GM23338 (cell line): Measurements from ENCODE around the gene ZNF71. TPM values are rescaled to one million over a fixed set of nuclear protein-coding genes. Genes with fewer than 3 reads are reported as not detected.

Experiments used
- ATAC-seq: fragments of 200-7000 bp; cut with Tn5 transposase; 3 replicates; pipeline ENCODE4 v1.9.1; 2020
- DNase-seq: peaks from one replicate; pipeline ENCODE4 v3.0.0-alpha.2; 2015; ENCODE audit warnings: low spot score
- H2AFZ ChIP-seq: fragments of 200-600 bp; sonication (generic); 2 replicates; pipeline ENCODE4 v1.8.0; 2016; ENCODE audit warnings: antibody characterized with exemption, mild to moderate bottlenecking, moderate library complexity
- H3F3A ChIP-seq: fragments of 200-600 bp; sonication (generic); replicated peaks from 2 replicates; pipeline ENCODE4 v1.8.0; 2017; ENCODE audit warnings: antibody characterized with exemption, mixed run types, low read depth
- H3K27ac ChIP-seq: fragments of 200-600 bp; sonication (generic); 2 replicates; pipeline ENCODE4 v1.6.1; 2016; ENCODE audit warnings: low read depth
- H3K27me3 ChIP-seq: fragments of 200-600 bp; sonication (generic); 2 replicates; pipeline ENCODE4 v1.8.0; 2016; ENCODE audit warnings: mild to moderate bottlenecking, mixed run types, moderate library complexity; ENCODE audit not compliant: insufficient read depth
- H3K36me3 ChIP-seq: fragments of 200-600 bp; sonication (generic); 2 replicates; pipeline ENCODE4 v1.8.0; 2016; ENCODE audit warnings: mild to moderate bottlenecking; ENCODE audit not compliant: insufficient read depth
- H3K4me1 ChIP-seq: fragments of 200-600 bp; sonication (generic); 2 replicates; pipeline ENCODE4 v1.8.0; 2016; ENCODE audit warnings: mild to moderate bottlenecking, moderate library complexity; ENCODE audit not compliant: insufficient read depth
- H3K4me2 ChIP-seq: fragments of 200-600 bp; sonication (generic); 2 replicates; pipeline ENCODE4 v1.7.1; 2017; ENCODE audit warnings: mixed run types
- H3K4me3 ChIP-seq: fragments of 200-600 bp; sonication (generic); 2 replicates; pipeline ENCODE4 v1.6.1; 2016; ENCODE audit warnings: mixed run types
- H3K79me2 ChIP-seq: fragments of 200-600 bp; sonication (generic); replicated peaks from 2 replicates; pipeline ENCODE4 v1.8.0; 2017; ENCODE audit warnings: mild to moderate bottlenecking; ENCODE audit not compliant: insufficient read depth
- H3K9me2 ChIP-seq: fragments of 200-600 bp; sonication (generic); 2 replicates; pipeline ENCODE4 v1.8.0; 2017; ENCODE audit not compliant: insufficient read depth
- H4K20me1 ChIP-seq: fragments of 200-600 bp; sonication (generic); replicated peaks from 2 replicates; pipeline ENCODE4 v1.8.0; 2017; ENCODE audit warnings: mild to moderate bottlenecking; ENCODE audit not compliant: insufficient read depth
- H3K27ac Mint-ChIP-seq: 2 replicates; pipeline ENCODE4 v1.8.0; 2020; ENCODE audit warnings: inconsistent platforms, mild to moderate bottlenecking, moderate library complexity, mixed read lengths
- H3K27me3 Mint-ChIP-seq: 3 replicates; pipeline ENCODE4 v1.8.0; 2022; ENCODE audit warnings: low read depth, mild to moderate bottlenecking, moderate library complexity, mixed read lengths, inconsistent platforms; ENCODE audit not compliant: insufficient read depth, poor library complexity
- H3K36me3 Mint-ChIP-seq: 3 replicates; pipeline ENCODE4 v1.8.0; 2021; ENCODE audit warnings: low read depth, mild to moderate bottlenecking, inconsistent platforms, moderate library complexity, mixed read lengths
- H3K4me1 Mint-ChIP-seq: 3 replicates; pipeline ENCODE4 v1.8.0; 2020; ENCODE audit warnings: mild to moderate bottlenecking, inconsistent platforms, mixed read lengths
- H3K4me3 Mint-ChIP-seq: 3 replicates; pipeline ENCODE4 v1.8.0; 2021; ENCODE audit warnings: moderate library complexity, mild to moderate bottlenecking, inconsistent platforms, mixed read lengths
- H3K9me3 Mint-ChIP-seq: 3 replicates; pipeline ENCODE4 v1.8.0; 2020; ENCODE audit warnings: moderate library complexity, mild to moderate bottlenecking, inconsistent platforms, mixed read lengths
- JUNB ChIP-seq: IDR thresholded peaks from one replicate; pipeline ENCODE4 v1.6.1; 2016; ENCODE audit warnings: antibody characterized with exemption; ENCODE audit not compliant: unreplicated experiment
- POLR2AphosphoS5 ChIP-seq: IDR thresholded peaks from 2 replicates; pipeline ENCODE4 v1.6.1; 2016; ENCODE audit warnings: antibody characterized with exemption, low read depth
- STAT1 ChIP-seq: IDR thresholded peaks from one replicate; pipeline ENCODE4 v1.6.1; 2016; ENCODE audit warnings: antibody characterized with exemption; ENCODE audit not compliant: unreplicated experiment
- polyA plus RNA-seq: library from polyadenylated mRNA; unstranded; fragments of >200 nt; fragmentation: Nextera tagmentation; extraction: Ambion mirVana; gene quantifications from 2 replicates; pipeline ENCODE4 v1.2.1, GENCODE V29; 2016
- total RNA-seq: library from RNA; depleted of rRNA; stranded (reverse); fragments of >200 nt; shearing (Covaris generic); gene quantifications from 2 replicates; pipeline ENCODE4 v1.2.3, GENCODE V29; 2014
- TF ChIP-seq, protein P1 (sequence below): IDR thresholded peaks from one replicate; pipeline ENCODE4 v1.6.1; 2018; ENCODE audit warnings: antibody characterized with exemption; ENCODE audit not compliant: unreplicated experiment

The ZNF71 gene
- total and polyA plus RNA-seq, 2 experiments from 2014 or later, result 4.7 to 13.2 TPM

DNA sequence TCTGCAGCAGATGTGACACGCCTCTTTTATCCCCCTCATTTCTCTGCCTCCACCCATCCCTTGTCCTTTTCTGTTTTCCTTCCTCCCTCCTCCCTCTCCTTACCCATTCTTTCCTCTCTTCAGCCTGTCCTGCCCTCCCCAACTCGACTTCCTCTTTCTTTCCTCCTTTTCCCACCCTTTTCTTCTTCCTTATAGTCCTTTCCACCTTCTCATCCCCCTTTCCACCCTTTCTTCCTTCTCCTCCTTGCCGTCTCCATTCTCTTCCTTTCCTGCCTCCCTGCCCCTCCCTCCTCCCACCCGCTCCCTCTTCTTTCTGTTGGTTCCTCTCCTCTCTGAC, 688 bp upstream of the ZNF71 start:
- H3F3A ChIP-seq, result no peaks in the 10 kb centered on the region
- Mint-ChIP-seq H3K27me3 (peaks cover 8% of the 10 kb centered on the region), H3K4me3 (peak overlapping the region; percentile 93), H3K27ac (no peak overlapping the region), H3K9me3 (peaks cover 45% of the 10 kb centered on the region), H3K4me1 (peaks cover 12% of the 10 kb centered on the region), H3K36me3 (peaks cover 27% of the 10 kb centered on the region)
- H3K36me3 ChIP-seq, result no peaks in the 10 kb centered on the region
- H3K9me2 ChIP-seq, result no peaks in the 10 kb centered on the region
- no peak for ATAC-seq
- H3K27ac ChIP-seq, result no peak overlapping the region
- H3K4me3 ChIP-seq, result peak overlapping the region; percentile 92
- DNase-seq, result no peak
- H4K20me1 ChIP-seq, result no peaks in the 10 kb centered on the region
- peaks cover 33% of the 10 kb centered on the region for H3K79me2 ChIP-seq
- TF ChIP-seq, protein P1, sequence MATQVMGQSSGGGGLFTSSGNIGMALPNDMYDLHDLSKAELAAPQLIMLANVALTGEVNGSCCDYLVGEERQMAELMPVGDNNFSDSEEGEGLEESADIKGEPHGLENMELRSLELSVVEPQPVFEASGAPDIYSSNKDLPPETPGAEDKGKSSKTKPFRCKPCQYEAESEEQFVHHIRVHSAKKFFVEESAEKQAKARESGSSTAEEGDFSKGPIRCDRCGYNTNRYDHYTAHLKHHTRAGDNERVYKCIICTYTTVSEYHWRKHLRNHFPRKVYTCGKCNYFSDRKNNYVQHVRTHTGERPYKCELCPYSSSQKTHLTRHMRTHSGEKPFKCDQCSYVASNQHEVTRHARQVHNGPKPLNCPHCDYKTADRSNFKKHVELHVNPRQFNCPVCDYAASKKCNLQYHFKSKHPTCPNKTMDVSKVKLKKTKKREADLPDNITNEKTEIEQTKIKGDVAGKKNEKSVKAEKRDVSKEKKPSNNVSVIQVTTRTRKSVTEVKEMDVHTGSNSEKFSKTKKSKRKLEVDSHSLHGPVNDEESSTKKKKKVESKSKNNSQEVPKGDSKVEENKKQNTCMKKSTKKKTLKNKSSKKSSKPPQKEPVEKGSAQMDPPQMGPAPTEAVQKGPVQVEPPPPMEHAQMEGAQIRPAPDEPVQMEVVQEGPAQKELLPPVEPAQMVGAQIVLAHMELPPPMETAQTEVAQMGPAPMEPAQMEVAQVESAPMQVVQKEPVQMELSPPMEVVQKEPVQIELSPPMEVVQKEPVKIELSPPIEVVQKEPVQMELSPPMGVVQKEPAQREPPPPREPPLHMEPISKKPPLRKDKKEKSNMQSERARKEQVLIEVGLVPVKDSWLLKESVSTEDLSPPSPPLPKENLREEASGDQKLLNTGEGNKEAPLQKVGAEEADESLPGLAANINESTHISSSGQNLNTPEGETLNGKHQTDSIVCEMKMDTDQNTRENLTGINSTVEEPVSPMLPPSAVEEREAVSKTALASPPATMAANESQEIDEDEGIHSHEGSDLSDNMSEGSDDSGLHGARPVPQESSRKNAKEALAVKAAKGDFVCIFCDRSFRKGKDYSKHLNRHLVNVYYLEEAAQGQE, result no peak
- no peak for TF ChIP-seq STAT1
- H3K27me3 ChIP-seq, result no peaks in the 10 kb centered on the region
- H2AFZ ChIP-seq, result peak overlapping the region; percentile 98
- H3K4me1 ChIP-seq, result 0 out of 2 replicates have a peak, but pooled peaks cover 3% of the 10 kb centered on the region
- peak overlapping the region; percentile 85 for H3K4me2 ChIP-seq

DNA sequence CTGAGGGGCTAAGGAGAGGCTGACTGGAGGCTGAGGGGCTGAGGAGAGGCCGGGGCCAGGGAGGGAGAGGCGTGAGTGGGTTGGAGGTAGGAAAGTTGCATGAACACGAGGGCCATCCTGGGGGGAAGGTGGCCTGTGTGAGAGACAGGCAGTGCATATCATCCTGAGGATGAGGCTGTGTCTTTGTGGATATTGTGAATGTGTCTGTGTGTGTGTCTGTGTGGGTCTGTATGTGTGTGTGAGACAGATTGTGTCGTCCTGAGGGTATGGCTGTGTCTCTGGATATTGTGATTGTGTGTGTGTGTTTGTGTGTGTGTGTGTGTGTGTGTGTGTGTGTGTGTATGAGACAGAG, 422 bp downstream of the ZNF71 start:
- Histone ChIP-seq H4K20me1 (no peaks in the 10 kb centered on the region), H3K27ac (no peak overlapping the region), H3K27me3 (no peaks in the 10 kb centered on the region), H3K4me3 (peak overlapping the region; percentile 92), H3K4me2 (peak overlapping the region; percentile 85), H3K79me2 (peaks cover 34% of the 10 kb centered on the region), H3K36me3 (no peaks in the 10 kb centered on the region), H2AFZ (peak overlapping the region; percentile 80; the same call in 1 of the 2 replicates), H3K4me1 (0 out of 2 replicates have a peak, but pooled peaks cover 3% of the 10 kb centered on the region), H3F3A (no peaks in the 10 kb centered on the region), H3K9me2 (no peaks in the 10 kb centered on the region)
- DNase-seq (no peak), ATAC-seq (no peak)
- Mint-ChIP-seq H3K9me3 (peaks cover 38% of the 10 kb centered on the region), H3K27ac (peak overlapping the region; percentile 78), H3K4me3 (peak overlapping the region; percentile 93), H3K36me3 (peaks cover 28% of the 10 kb centered on the region), H3K4me1 (peaks cover 12% of the 10 kb centered on the region), H3K27me3 (peaks cover 8% of the 10 kb centered on the region)
- no peak for TF ChIP-seq STAT1
- no peak for TF ChIP-seq POLR2AphosphoS5
- no peak for TF ChIP-seq JUNB
- TF ChIP-seq, protein P1, result no peak
